Prostate gland (tissue), 2 donors: ENCODE data around the gene NEMP1.

Source experiments
- POLR2A ChIP-seq: fragments of 450-650 bp; IDR thresholded peaks from one replicate; pipeline ENCODE4 v1.6.1; 2016; ENCODE audit warnings: antibody characterized with exemption, mild to moderate bottlenecking
- TF ChIP-seq, protein P1 (sequence below), 4 experiments: fragments of 200-600 bp in 2 of 4; fragments of 450-650 bp in 2 of 4; sonication (generic) in 2 of 4; IDR thresholded peaks; 1 replicate in 3 of 4; 2 replicates in 1 of 4; pipeline ENCODE4 v1.5.1; 2016 to 2019; ENCODE audit warnings: antibody characterized with exemption in 4 of 4, mild to moderate bottlenecking in 2 of 4, moderate library complexity in 2 of 4

DNA sequence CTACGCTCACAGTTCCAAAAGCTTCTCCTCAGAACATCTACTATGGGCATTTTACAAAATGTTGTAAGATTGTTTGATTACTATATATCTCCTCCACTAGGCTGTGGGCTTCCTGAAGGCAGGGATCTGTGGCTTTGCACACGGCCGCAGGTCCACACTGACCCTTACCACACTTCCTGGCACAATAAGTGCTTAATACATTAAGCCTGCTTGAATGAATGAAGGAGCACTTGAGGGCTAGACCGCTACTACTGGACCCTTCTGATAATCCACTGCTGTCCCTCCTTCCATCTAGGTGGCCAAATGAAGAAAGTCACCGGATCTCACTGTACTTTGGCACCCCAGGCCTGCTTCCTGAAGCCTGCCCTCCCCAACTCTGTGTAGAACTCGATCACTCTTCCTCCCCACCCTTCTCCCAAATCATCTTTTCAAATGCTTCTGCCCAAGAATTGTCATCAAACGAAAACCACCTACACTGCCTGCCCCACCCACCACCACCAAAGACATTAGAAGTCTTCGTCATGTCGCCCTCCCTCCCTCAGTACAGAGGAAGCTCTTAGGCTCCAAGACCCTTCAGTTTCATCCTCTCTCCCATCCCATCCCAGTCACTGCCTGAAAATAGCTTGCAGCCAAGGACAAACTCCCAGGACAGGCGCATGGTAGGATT is 71.6 kb downstream of the NEMP1 start:
- TF ChIP-seq POLR2A: no peak
- TF ChIP-seq, protein P1, sequence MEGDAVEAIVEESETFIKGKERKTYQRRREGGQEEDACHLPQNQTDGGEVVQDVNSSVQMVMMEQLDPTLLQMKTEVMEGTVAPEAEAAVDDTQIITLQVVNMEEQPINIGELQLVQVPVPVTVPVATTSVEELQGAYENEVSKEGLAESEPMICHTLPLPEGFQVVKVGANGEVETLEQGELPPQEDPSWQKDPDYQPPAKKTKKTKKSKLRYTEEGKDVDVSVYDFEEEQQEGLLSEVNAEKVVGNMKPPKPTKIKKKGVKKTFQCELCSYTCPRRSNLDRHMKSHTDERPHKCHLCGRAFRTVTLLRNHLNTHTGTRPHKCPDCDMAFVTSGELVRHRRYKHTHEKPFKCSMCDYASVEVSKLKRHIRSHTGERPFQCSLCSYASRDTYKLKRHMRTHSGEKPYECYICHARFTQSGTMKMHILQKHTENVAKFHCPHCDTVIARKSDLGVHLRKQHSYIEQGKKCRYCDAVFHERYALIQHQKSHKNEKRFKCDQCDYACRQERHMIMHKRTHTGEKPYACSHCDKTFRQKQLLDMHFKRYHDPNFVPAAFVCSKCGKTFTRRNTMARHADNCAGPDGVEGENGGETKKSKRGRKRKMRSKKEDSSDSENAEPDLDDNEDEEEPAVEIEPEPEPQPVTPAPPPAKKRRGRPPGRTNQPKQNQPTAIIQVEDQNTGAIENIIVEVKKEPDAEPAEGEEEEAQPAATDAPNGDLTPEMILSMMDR (IDR thresholded peaks at IDR 0.05): no peak
